ENCODE results near the gene PRR3. TPM values are rescaled to one million over a fixed set of nuclear protein-coding genes. Genes with fewer than 3 reads are reported as not detected.

Gene PRR3
- polyA plus RNA-seq, 3 donors, result 29.2 to 37.4 (median 35.4) TPM

GRCh38 chr6:30568245-30568644 lies 11.2 kb downstream of the PRR3 start:
- no peak for DNase-seq

- DNase-seq, result no peak
Measured at GRCh38 chr6:30570263-30570662, 13.2 kb downstream of the PRR3 start.

- no peak for DNase-seq
Measured at GRCh38 chr6:30570740-30571074, 13.6 kb downstream of the PRR3 start.

GRCh38 chr6:30571075-30571761 lies 14.1 kb downstream of the PRR3 start, which contains the start of gene ABCF1:
TSS of gene ABCF1 (plus strand) at chr6:30571442. CDS start at chr6:30571488, 46 bp downstream.
- DNase-seq, result peak; percentile 97

DNA sequence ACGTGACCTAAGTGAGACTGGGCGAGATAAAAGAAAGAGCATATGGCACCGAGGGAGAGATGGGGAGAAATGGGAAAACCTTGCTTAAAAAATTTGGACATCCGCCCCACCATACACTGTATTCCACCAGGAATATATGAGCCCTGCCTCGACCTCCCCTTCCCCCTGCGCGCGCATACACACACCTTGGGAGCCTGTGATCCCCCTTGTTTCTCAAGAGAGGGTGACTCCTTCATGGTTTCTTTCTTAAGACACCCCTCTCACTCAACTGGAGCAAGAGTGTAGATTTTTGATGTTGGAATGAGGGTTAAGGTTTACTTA lies 14.6 kb downstream of the PRR3 start:
- DNase-seq, result no peak

DNA sequence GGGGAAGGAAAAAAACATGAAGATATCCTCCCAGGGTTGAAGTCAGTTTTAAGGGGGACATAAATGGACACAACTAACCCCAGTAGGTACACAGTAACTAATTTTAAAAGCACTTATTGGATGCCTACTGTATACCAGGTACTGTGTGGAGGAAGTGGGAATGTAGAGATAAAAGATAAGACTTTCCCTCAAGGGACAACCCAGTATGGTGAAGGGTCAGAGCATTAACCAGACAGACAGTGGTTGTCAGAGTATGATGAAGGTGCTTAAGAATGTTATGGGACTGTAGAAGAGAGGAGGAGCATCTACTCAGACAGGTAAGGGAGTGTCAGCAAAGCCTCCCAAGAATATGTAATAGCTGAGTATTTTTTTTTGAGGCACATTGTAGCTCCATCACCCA lies 15.1 kb downstream of the PRR3 start:
- DNase-seq, result no peak

DNA sequence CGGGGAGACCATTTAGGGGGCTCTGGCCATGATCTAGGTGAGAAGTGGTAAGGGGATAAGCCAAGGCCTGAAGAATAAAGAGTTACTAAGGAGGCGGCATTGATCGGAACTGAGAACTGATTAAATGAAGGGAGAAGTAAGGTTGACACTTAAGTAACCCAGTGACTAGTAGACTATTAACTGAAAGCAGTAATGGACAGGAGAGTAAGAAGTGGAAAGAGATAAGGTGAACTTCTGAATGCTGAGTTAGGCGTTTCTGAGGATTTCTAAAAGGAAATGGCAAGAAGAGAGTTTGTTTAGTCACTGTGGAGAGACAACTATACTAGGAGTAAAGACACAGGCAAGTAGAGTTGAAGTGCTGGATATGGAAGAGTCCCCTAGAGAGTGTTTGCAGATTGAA lies 16.0 kb downstream of the PRR3 start:
- DNase-seq, result no peak

- no peak for DNase-seq
Measured at GRCh38 chr6:30578051-30578450, 21.0 kb downstream of the PRR3 start.

GRCh38 chr6:30583921-30584320 lies 26.8 kb downstream of the PRR3 start:
- DNase-seq, result no peak

- DNase-seq, result no peak
Measured at GRCh38 chr6:30589754-30590358, 32.8 kb downstream of the PRR3 start.

- no peak for DNase-seq
Measured at GRCh38 chr6:30590509-30590908, 33.4 kb downstream of the PRR3 start.

DNA sequence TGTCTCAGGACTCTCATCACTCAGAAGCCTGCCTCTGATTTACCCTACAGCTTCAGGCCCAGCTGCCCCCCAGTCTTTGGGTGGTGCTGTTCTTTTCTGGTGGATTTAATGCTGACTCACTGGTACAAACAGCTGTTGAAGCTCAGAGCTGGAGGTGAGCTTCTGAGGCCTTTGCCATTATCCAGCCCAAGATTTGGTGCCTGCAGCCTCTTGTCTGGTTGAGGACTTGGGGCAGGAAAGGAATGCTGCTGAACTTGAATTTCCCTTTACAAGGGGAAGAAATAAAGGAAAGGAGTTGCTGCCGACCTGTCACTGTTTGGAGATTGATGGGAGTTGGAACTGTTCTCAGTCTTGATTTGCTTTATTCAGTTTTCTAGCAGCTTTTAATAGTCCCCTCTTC lies 33.9 kb downstream of the PRR3 start:
- DNase-seq, result peak; percentile 57

GRCh38 chr6:30592287-30592686 lies 35.2 kb downstream of the PRR3 start:
- DNase-seq, result no peak

DNA sequence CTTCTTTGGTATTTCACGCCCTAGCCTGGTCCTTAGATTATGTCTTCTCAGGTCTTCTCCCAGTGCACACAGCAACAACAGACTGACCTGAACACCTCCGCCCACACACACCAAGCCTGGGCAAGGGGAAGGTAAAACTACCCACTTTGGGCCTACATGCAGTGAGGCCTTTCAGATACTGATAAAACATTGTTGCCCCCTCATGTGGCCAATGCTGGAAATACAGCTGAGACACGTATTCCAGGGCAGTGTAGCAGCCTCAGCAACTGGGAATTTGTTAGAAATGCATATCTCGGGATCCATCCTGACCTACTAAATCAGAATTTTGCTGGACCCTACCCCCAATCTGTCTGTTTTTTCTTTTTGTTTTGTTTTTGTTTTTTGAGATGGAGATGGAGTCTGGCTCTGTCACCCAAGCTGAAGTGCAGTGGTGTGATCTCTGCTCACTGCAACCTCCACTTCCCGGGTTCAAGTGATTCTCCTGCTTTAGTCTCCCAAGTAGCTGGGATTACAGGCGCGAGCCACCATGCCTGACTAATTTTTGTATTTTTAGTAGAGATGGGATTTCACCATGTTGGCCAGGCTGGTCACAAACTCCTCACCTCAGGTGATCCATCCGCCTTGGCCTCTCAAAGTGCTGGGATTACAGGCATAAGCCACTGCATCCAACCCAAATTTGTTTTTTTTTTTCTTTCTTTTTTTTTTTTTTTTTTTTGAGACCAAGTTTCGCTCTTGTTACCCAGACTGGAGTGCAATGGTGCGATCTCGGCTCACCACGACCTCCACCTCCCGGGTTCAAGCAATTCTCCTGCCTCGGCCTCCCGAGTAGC lies 40.4 kb downstream of the PRR3 start:
- peak; percentile 73 for DNase-seq

DNA sequence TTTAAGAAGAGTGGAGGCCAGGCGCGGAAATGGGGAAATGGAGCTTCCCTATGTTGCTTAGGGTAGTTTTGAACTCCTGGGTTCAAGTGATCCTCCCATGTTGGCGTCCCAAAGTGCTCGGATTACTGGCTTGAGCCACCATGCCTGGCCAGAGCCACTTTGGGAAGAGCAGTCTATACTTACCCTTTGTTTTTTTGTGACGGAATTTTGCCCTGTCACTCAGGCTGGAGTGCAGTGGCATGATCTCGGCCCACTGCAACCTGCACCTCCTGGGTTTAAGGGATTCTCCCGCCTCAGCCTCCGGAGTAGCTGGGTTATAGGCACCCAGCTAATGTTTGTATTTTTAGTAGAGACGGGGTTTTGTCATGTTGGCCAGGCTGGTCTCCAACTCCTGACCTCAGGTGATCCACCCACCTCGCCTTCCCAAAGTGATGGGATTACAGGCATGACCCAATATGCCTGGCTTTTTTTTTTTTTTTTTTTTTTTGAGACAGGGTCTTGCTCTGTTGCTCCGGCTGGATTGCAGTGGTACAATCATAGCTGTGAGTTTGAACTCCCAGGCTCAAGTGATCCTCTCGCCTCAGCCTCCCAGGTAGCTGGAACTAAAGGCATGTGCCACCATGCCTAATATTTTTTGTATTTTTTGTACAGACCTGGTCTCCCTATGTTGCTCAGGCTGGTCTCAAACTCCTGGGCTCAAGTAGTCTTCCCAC lies 42.0 kb downstream of the PRR3 start:
- no peak for DNase-seq

DNA sequence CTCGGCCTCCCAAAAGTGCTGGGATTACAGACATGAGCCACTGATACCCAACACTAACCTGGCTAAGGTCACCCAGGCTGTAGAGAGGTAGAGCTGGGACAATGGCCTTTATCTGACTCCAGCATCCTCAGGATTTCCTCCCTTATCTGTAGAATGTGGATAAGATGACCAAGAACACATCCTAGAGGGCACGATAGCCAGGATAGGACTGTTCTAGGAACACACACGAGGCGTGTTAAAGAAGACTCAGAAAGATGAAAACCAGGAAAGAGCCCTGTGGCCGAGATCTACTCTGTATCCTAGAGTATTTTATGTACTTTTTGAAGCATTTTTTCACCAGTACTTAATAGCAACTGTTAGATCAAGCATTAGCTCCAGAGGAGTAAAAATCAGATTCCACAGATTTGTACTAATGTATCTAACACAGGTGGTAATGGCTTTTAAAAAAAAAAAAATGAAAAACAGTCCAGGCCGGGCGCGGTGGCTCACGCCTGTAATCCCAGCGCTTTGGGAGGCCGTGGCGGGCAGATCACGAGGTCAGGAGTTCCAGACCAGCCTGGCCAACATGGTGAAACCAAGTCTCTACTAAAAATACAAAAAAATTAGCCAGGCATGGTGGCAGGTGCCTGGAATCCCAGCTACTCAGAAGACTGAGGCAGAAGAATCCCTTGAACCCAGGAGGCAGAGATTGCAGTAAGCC lies 42.7 kb downstream of the PRR3 start:
- DNase-seq, result no peak

DNA sequence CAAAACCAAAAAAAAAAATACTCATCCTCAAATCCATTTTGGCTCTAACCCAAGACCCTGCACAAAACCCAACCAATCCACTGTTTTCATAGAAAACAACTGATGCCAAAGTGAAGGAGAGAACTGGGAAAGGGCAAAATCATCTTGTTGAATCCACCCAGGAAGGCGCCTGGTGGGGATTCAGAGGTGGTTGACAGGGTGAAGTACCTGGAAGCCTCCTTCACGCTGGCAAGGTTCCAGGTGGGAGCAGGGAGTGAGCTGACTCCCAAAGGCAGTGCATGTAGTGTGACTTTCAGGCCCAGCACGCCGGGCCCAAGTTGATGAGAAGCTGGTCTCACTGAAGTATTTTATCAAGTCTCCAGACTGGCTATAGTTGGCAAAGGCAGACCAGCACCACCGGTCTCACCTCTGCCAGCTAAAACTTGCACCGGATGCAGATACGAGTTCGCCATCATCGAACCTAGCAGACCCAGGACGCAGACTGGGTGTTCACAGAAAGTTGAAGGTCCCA lies 43.4 kb downstream of the PRR3 start:
- DNase-seq, result no peak

DNA sequence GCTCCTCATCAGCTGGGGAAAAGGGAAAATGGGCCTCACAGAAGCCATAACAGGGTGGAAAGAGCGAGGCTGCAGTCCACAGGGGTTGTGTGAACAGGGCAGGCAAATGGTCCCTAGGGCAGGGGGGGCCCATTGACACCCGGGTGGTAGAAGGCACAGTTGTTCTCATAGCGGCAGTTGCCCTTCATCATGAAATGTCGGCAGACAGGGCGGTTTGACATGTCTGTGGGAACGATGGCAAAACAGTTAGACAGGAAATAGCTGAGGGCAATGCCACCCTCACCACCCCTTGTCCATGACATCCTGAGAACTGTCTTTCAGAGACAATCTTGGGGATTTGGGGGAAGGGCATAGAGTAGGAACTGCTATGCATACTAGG lies 44.3 kb downstream of the PRR3 start:
- no peak for DNase-seq

DNA sequence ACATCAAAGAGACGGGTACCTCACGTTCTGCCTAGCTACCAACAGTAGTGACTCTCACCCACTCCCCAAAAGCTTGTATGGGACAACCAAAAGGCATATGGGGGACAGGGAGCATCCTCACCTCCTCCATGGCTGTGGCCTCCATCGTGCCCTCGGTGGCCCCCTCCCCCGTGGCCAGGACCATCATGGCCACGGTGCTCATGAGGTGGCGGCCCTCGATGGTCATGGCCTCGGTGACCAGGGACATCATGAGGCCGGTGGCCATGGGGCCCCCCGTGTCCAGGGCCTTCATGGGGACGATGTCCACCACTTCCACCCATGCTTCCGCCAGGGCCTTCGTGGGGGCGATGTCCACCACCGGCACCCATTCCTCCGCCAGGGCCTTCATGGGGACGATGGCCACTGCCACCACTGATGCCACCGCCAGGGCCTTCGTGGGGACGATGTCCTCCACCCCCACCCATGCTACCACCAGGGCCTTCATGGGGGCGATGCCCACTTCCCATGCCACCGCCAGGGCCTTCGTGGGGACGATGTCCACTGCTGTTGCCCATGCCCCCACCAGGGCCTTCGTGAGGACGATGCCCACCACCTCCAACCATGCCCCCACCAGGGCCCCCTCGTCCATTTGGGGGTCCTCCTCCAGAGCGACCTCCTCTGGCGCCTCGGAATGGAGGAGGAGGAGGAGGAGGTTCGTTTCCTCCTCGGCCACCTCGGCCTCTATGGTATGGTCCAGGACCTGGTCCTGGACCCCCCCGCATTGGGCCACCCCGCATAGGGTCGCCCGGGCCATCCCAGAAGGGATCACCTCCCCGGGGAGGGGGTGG lies 44.9 kb downstream of the PRR3 start:
- no peak for DNase-seq

DNA sequence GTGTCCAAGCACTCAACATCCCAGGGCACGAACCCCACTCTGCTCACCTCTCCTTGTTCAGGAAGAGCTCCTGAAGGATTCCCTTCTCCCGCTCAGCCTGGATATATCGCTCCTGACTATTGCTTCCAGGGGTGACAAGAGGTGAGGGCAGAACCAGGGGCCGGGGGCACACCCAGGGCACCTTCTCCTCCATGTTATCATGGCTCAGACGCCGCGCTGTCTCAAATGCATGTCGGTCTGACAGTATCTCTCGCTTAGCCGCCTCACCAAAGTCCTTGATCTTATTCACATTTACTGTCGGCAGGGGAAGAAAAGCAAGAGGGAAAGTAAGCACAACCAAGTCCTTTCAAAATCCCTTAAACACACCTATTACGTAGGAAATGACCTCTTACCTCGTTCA lies 46.9 kb downstream of the PRR3 start:
- no peak for DNase-seq

- no peak for DNase-seq
Measured at GRCh38 chr6:30610065-30610464, 53.0 kb downstream of the PRR3 start.
